HG03520 (cell line): Measurements from ENCODE around the gene PLXNC1.
A peak's percentile ranks its signal among the peaks of the same experiment; 100 is the strongest.

ENCODE experiments used
- ATAC-seq: cut with Tn5 transposase; IDR thresholded peaks from one replicate; pipeline ENCODE4 v1.9.1; 2021; ENCODE audit warnings: mild to moderate bottlenecking, moderate library complexity; ENCODE audit not compliant: unreplicated experiment

The PLXNC1 gene

DNA sequence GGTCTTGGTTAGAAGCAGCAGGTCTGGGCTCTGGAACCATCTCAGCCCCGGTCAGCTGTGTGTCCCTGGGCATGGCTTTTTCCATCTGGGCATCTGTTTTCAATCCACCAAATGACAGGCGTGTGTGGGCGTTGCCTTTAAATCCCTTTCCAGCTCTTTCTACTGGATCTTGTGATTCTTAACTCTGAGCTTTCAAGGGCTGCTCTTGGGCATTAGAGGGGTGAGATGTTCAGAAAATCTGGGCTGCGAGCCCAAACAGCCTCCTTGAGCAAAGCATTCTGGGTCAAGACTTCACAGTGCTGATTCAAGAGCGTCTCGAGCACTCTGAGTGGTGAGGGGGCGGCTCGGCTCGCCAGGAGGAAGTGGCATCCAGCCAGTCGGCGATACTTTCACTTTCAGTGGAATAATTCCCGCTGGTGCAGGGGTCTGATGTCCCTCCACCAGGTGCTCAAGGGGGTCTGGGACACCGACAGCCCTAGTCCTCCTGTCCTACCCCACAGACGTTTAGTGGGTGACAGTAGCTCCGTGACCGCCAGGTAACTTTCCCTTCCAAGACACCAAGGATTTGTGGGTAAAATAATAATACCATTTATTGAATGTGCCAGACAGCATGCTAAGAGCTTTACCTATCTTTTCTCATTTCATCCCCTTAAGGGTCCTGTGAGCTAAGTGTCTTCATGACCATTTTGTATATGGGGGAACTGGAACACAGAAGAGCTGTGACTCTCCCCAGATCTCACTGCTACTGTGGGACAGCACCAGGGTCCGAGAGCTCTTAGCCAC is 114.0 kb downstream of the PLXNC1 start:
- peak; percentile 40 for ATAC-seq

DNA sequence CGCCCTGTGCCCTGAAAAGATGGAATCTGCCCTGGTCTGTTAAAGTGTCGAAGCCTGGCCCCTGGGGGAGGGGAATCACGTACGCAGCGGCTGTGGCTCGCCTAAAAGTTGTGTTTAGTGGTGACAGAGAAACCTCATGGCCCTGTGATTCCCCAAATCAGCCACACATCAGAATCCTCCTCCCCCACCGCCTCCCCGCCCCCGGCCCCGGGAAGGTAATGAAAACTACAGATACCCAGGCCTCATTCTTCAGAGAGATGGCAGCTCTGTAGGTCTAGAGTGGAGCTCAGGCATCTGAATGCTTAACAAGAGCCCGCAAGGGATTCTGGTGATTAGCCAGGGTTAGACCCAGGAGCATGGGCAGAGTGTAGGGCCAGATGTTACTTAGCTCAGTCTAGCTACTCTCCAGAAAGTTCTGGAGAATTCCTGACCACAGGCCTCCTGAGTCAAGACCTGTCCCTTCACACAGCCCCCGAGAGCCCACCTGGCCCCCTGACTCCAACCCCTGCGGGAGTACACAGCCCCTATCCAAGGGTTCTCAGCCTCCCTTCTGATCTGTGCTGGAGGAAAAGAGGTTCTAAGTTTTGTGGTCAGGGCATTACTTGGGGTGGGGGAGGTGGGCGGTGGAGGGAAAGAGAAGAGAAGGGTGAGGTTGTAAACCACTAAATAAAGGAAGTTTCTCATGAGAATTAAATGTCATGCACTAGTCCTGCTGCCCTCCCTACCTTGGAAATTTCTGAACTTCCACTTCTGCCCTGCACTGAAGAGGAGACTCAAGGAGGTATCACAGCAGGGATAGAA is 114.8 kb downstream of the PLXNC1 start:
- ATAC-seq = peak; percentile 26

DNA sequence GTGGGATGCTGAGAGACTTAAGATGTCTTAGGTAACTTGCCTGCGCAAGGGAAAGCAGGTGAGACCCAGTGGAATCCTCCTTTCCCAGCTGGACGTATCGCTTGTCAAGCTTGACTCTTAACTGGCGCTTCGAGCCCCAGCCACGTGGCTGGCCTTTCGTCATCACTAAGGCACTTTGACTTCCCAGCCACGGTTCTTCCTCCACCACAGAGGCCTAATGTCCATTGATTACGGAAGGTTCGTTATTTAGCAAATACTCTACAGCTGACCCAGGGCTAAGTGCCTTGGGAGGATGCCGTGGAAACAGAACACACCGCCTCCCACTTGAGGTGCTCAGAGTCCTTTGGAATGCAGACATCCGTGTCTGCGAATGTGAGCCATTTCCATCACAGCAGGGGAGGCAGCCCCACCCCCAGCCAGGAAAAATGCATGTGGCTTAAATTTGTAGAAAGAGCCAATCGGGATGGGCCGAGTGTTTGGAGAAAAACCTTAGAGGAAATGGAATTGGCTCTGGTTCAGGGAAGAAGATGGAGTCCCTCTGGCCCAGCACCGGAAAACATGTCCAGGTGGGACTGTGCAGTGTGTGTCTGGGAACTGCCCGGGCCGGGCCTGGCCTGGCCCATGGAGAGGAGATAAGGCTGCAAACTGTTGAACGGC is 115.7 kb downstream of the PLXNC1 start:
- no peak for ATAC-seq

DNA sequence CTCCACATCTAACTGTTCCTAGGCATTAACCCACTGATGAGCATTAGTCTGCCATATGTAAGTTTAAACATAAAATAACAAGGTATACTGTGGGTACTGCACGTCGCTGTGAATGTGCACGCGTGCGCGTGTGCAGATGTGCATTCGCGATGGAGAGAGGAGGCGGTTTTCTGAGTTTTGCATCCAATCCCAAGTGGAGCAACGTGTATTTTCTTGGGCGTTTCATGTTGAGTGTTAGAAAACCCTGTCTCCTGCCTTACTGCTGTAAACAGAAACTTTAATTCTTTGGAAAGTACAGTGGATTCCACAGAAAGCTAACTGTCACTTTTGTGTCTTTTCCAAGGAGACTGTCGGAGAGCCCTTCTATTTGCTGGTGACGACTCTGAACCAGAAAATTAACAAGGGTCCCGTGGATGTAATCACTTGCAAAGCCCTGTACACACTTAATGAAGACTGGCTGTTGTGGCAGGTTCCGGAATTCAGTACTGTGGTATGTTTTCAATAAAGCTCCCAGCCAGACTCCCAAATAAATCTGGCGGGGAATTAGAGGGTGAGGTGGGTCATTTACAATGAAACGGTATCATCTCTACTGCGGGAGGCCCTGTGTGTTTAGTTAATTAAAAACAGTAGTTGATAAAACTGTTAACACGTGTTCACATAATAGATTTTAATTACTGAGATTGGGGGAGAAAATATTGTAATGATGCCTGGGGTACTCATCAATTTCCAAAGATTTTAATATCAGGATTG is 116.5 kb downstream of the PLXNC1 start:
- ATAC-seq = no peak

DNA sequence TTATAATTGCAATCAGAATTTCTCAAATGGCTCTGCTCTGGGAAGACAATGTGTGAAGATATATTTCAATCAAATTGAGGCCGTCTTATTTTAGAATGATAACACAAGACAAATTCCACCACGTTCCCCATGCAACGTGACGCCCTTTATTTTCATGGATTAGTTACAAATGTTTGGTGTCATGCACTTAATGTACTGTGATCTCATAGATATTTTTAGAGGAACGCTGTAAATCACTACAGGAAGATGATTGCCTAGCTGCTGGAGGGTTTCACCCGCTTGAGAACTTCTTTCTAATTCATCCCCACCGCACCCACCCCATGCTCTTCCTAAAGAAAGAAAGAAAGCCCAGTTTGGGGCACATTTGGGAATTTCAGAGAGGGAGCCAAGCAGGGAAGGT is 117.2 kb downstream of the PLXNC1 start:
- ATAC-seq = no peak

DNA sequence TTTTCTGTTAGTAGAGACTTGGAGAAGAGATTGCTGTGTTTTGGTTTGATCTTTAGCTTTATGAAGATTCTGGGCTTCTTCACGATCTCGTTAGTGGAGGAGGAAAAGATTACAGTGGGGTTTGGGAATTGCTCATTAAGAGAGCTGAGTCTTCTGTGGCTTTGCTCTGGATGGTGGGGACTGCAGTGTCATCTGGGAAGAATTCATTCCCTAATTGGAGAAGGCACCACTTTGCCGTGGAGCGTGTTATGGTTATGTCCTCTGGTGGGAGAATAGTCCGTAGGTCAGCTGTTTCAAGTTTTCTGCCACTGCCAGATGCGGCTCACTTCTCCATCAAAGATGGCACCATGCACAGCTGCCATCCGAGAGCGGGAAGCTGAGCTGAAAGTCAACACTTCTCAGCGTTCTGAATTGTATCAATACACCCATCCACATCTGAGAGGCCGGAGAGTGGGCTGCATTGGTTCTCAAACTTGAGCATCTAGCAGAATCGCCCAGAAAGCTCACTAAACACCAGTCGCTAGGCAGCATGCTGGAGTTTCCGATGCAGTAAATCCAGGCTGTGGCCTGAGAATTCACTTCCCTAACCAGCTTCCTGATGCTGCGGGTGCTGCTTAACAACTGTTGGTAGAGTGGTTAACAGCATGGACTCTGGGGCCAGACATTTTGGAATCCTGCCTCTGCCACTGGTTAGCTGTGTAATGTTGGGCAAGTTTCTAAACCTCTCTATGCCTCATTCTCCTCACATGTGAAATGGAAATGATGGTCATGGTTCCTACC is 117.8 kb downstream of the PLXNC1 start:
- ATAC-seq = no peak

DNA sequence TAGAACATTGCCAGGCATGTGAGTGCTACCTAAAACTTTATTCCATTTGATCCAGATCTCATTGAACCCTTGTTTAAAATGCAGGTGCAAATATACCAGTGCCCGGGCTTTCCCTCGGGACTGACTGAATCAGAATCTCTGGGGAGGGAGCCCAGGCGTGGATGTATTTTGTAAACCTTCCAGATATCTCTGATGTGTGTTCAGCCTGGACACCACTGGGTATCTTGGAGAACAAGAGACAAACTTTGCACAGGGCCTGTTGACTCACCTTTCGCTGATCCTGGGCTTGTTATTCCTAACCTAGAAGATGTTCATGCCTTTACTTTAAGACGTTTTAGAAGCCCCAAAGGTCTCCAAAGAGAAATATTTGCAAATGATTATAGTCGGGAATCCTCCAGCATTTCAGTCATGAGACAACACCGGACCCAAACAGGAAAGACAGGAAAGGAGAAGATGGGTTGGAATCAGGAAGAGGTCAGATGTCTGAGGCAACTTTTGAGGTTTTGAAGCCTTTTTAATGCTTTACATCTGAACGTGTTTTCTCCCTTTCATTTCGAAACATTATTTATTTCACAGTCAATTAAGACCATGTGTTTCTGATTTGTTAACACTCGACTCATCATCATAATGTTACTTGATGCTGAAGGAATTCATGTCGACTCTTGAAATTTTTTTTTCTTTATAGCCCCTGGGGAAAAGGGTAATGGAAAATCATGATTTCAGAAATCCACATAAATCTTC is 118.6 kb downstream of the PLXNC1 start:
- ATAC-seq = no peak

DNA sequence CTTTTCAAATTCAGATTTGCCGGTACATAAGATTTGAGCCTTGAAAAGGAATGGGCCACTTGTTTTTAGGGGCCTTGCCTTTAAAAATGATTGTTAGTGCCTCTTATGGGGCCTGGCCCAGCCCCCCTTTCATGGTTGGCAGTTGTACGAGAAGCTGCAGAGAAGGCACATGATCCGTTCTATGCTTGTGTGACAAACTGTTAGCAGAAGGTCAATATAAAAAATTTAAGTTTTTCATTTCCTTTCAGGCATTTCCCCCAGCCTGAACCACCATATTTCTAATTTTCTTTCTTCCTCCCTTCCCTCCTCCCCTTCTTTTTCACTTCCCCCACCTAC is 119.1 kb downstream of the PLXNC1 start:
- ATAC-seq = no peak

DNA sequence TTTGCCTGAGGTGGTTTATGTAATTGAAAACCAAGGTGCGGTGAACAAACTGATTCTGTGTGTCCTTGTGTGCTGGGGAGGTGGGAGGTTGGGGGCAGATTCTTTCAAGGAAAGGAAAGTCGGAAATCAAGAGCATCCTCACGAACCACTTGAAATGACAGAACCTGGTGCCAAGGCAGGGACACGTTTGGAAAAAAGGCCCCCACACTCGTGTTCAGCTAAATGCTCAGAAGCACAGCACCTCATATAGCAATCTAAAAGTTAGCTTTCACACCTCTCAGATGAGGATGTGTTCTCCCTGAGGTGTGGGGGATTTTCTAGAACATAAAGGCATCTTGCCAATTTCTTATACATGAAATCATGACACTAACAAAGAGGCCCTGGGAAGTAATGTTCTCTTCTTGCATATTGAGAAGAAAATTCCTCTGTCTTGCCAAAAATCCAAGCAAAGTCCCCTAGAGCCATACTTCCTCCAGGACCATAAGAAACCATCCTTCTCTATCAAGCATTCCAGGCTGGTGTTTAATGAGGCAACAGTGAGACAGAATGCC is 119.6 kb downstream of the PLXNC1 start:
- ATAC-seq = no peak

DNA sequence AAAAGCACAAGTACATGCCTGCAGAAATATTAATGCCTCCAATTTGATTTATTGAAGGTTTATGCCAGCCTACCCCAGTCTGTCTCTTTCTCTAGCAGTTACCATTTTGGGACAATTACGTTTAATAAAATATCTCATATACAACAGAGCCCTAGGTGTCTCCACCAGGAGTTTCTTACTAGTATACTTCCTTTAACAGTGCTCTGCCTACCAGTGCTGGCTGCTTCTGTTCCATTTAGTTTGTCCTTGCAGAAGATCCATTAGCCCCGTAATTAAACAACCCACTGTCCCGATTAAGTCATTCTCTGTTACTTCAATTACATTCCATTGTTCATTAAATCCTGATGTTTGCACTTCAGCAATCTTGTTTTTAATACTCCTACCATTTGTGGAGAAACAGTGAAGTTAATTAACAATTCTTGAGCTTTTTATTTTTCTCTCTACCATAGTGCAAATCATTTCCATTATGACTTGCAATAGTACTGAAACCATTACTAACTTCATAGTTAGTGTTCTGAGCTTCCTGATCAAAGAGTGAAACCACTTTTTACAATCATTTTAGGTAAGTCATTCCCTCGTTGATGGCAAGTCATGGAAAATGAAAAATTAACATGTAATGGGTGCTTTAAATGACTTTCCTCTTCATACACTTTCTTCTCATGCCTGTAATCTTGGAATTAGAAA is 121.1 kb downstream of the PLXNC1 start:
- ATAC-seq = peak; percentile 57

DNA sequence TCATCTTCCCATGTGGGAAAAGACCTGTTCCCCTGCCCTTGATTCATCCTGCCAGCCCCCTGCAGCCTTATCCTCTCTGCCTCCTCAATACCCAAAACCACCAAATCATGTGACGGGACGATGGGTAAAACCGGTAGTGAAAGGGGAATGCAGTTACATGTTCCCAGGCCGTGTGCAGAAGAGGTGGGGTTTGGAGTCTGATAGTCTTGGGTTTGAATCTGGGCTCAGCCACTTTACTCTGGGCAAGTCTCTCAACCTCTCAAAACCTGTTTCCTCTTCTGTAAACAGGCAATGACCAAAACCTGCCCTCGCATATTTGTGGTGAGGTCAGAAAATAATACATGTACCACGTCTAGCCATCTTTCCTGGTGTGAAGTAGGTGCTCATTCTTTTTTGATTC is 123.0 kb downstream of the PLXNC1 start:
- ATAC-seq = no peak

DNA sequence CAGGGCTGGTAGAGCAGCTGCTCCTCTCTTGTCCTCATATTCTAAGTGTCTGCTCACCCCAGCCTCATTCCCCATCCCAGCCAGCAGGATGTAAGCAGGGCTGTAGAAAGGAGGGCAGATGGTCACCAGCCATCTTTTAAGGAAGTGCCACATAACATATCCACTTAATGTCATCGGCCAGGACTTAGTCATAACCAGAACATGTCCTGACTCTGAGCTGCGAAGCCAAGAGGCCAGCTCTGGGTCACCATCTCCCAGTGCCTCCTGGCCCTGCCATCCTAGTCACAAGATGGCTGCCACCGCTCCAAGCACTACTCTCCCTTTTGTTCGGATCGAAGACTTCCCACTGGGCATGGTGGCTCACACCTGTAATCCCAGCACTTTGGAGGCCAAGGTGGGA is 123.9 kb downstream of the PLXNC1 start:
- no peak for ATAC-seq

DNA sequence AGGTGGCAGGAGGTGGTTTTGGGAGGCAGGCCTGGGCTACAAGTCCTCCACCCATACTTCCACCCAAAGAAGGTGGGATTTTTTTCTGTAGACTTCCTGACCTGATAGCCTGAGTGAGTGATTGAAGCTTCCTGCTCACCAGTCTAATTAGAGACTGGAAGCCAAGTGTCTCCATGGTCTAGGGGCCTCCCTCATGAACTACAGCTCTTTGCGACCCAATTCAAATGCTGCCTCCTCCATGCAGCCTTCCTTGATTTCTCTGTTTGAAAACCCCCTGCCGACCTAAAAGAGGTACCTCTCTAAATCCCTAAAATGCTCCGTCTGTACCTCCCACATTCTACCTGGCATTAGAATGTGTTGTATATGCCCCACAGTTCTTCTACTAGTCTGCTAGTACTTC is 124.9 kb downstream of the PLXNC1 start:
- ATAC-seq = no peak

DNA sequence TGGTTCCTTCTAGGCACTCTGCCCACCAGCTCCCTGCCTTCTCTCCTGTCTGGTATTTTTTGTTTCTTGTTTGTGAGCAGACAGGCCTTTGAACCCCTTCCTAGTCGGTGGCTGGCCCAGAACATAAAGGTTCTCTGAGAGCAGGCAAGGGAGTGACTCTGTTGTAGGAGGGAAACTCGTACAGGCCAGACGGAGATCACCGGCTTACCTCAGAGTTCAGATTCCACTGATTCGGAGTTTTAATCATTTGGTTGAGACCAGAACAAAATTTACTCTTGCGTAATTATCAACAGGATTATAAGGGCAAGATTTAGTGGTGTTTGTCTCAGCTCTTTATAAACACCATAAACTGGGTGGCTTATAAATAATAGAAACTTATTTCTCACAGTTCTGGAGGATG is 128.3 kb downstream of the PLXNC1 start:
- ATAC-seq = no peak

DNA sequence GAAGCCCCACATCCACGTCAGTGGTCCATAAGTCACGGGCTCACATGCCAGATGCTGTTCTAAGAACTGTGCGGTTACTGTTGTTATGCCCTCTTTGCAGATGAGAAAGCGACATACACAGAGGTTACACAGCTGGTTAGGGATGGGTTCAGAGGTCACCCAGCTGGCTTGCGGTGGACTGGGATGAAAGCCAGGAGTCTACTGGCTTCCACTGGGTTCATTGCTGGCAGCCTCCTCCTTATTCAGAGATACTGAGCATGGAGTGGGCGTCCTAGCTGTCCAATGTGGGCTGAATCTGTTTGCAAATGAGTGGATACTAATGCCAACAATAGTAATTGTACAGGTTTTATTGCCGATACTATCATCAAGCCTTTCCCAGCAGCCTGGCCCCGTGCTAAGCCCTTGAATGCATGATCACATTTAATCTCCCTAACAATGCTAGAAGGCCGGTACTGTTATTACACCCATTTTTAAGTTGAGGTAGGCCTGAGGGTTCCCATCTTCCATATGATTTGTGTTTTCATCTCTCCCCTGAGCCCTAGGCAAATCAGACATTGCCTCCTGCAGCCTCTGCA is 129.1 kb downstream of the PLXNC1 start:
- no peak for ATAC-seq

DNA sequence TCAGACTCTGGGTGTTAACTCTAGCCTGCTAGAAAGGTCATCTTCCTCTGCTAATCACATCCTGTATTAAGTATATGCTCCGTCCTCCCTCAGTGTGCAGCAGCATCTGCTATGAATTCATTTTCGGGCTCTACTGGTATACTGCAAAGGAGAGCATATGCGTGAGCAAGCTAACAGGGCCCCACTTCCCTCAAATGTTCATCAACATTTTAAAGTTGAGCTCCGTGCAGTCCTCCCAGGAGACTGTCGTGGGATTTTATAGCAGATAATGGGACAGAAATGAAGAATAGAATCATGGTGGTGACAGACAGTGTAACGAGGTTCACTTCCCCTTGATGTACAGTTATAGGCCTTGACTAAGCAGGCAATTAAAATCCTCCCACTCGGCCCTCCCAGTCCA is 131.7 kb downstream of the PLXNC1 start:
- ATAC-seq = no peak

DNA sequence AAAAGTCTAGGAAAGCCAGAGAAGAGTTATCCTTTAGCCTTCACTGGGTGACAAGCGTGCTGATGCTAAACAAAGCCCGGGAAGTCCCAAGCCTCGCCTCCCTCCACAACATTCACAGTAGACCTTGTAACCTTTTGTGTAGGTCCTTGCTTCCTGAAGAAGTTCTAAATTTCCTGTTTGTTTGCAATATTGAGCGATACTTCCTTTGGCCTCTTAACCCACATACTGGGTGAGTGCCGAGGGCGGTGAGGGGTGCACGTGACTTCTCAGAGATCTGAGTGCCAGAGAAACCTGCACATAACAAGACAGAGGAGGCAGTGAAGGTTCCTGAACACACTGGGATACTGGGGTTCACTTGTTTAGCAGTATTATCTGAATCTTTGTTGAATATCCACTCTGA is 134.3 kb downstream of the PLXNC1 start:
- ATAC-seq = no peak

DNA sequence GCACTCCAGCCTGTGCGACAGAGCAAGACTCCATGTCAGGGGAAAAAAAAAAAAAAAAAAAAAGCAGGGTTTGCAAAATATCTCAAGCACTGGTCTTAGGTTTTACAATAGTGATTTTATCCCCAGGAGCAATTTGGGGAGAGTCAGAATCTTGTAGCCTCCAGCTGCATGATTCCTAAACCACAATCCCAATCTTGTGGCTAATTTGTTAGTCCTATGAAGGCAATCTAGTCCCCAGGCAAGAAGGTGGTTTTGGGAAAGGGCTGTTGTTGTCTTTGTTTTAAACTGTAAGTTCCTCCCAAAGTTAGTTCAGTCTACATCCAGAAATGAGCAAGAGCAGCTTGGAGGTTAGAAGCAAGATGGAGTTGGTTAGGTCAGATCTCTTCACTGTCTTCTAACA is 135.7 kb downstream of the PLXNC1 start:
- no peak for ATAC-seq

DNA sequence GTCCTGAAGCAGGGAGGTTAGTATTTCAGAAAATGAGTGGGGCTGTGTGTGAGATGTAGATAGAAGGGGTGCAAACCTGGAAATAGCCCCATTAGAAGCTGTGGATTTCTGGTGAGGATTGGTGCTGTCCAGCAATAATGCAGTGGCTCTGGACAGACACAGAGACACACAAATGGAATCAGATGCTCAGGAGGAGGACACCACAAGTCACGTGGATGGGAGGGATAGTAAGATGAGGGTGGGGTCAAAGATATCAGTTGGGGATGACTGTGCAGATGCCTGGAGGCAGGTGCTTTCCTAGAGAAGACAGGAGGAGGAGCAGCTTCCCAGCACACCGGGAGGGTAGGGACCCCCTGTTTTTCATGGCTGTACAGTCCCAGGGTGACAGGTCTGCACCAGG is 136.5 kb downstream of the PLXNC1 start:
- no peak for ATAC-seq
